PC-3 (cell line): ENCODE data around the gene YY1. TPM values are rescaled to one million over a fixed set of nuclear protein-coding genes. Genes with fewer than 3 reads are reported as not detected.

Experiments
- ATAC-seq: fragments of 200-7000 bp; cut with Tn5 transposase; 2 replicates; pipeline ENCODE4 v1.9.1; 2020; ENCODE audit warnings: mild to moderate bottlenecking, moderate library complexity
- BruUV-seq: library from RNA; stranded (reverse); fragments of 400-500 nt; replicated peaks from 2 replicates; lab custom pipeline; 2021; lab: Mats Ljungman, UMichigan
- CTCF ChIA-PET: fragments of 300-600 bp; sonication (Branson Sonifier 250); formaldehyde crosslinking; loops from one replicate; lab custom pipeline; 2022; ENCODE audit warnings: antibody characterized with exemption; lab: Charles Lee
- POLR2A ChIA-PET: fragments of 300-600 bp; sonication (Branson Sonifier 250); formaldehyde crosslinking; loops from one replicate; lab custom pipeline; 2022; ENCODE audit warnings: antibody characterized with exemption; ENCODE audit not compliant: unreplicated experiment; lab: Charles Lee
- DNase-seq: peaks from one replicate; pipeline ENCODE4 v3.0.0-alpha.2; 2015
- H2AFZ ChIP-seq: fragments of 300-600 bp; sonication (generic); 2 replicates; pipeline ENCODE4 v1.6.0; 2016; ENCODE audit warnings: antibody characterized with exemption, low read length
- H3F3A ChIP-seq: fragments of 300-600 bp; sonication (generic); one replicate; pipeline ENCODE4 v1.6.0; 2017; ENCODE audit warnings: antibody characterized with exemption, low read length, control low read depth, mild to moderate bottlenecking; ENCODE audit not compliant: unreplicated experiment
- H3K27ac ChIP-seq: fragments of 300-600 bp; sonication (generic); 2 replicates; pipeline ENCODE4 v1.5.1; 2016; ENCODE audit warnings: mild to moderate bottlenecking, low read length
- H3K27me3 ChIP-seq: fragments of 300-600 bp; sonication (generic); 2 replicates; pipeline ENCODE4 v1.6.1; 2016; ENCODE audit warnings: low read length, mixed read lengths
- H3K36me3 ChIP-seq: fragments of 300-600 bp; sonication (generic); 2 replicates; pipeline ENCODE4 v1.6.1; 2016; ENCODE audit warnings: low read depth, mixed run types, low read length, mixed read lengths
- H3K4me1 ChIP-seq: fragments of 300-600 bp; sonication (generic); 2 replicates; pipeline ENCODE4 v1.5.1; 2016; ENCODE audit warnings: low read length; ENCODE audit not compliant: insufficient read depth
- H3K4me2 ChIP-seq: fragments of 300-600 bp; sonication (generic); 2 replicates; pipeline ENCODE4 v1.6.0; 2016; ENCODE audit warnings: low read length
- H3K4me3 ChIP-seq: fragments of 300-600 bp; sonication (generic); 2 replicates; pipeline ENCODE4 v1.5.1; 2016; ENCODE audit warnings: mild to moderate bottlenecking, low read length, mixed read lengths
- H3K79me2 ChIP-seq: fragments of 300-600 bp; sonication (generic); 2 replicates; pipeline ENCODE4 v1.6.1; 2017; ENCODE audit warnings: low read length, mixed read lengths
- H3K9ac ChIP-seq: fragments of 300-600 bp; sonication (generic); 2 replicates; pipeline ENCODE4 v1.6.0; 2016; ENCODE audit warnings: mild to moderate bottlenecking, low read length
- H3K9me2 ChIP-seq: fragments of 300-600 bp; sonication (generic); replicated peaks from 2 replicates; pipeline ENCODE4 v1.6.1; 2016; ENCODE audit warnings: mixed run types, low read length, mixed read lengths
- H3K9me3 ChIP-seq: fragments of 300-600 bp; sonication (generic); 2 replicates; pipeline ENCODE4 v1.6.1; 2016; ENCODE audit warnings: low read length, mixed read lengths
- H4K20me1 ChIP-seq: fragments of 300-600 bp; sonication (generic); 2 replicates; pipeline ENCODE4 v1.6.1; 2016; ENCODE audit warnings: low read length, mixed read lengths
- CTCF ChIP-seq: fragments of 300-600 bp; sonication (generic); conservative IDR thresholded peaks from 2 replicates; pipeline ENCODE4 v1.5.1; 2017; ENCODE audit warnings: antibody characterized with exemption, low read depth, mild to moderate bottlenecking, low read length
- EZH2 ChIP-seq: fragments of 300-600 bp; sonication (generic); IDR thresholded peaks from one replicate; pipeline ENCODE4 v1.6.1; 2017; ENCODE audit warnings: antibody characterized with exemption, mild to moderate bottlenecking, low read length; ENCODE audit not compliant: unreplicated experiment
- EZH2phosphoT487 ChIP-seq: fragments of 300-600 bp; sonication (generic); IDR thresholded peaks from 2 replicates; pipeline ENCODE4 v1.6.1; 2018; ENCODE audit warnings: mild to moderate bottlenecking, antibody characterized with exemption, low read length, borderline replicate concordance
- intact Hi-C: fragments of 100-400 bp; cut with micrococcal nuclease; formaldehyde crosslinking; loops from 2 replicates; pipeline ENCODE4 v1.9.0; 2023
- total RNA-seq: library from RNA; depleted of rRNA; stranded (reverse); fragments of >200 nt; gene quantifications from 2 replicates; pipeline ENCODE4 v1.2.3, GENCODE V29; 2014

The YY1 gene
- total RNA-seq, 1 experiment from 2014 or later, result 64.1 TPM

GRCh38 chr14:100317389-100317788 lies 78.4 kb downstream of the YY1 start:
- Histone ChIP-seq H2AFZ (no peak overlapping the region), H3K9me2 (no peaks in the 10 kb centered on the region), H3K79me2 (no peaks in the 10 kb centered on the region), H3K27me3 (no peaks in the 10 kb centered on the region), H3K36me3 (no peaks in the 10 kb centered on the region), H3K27ac (no peak overlapping the region), H3K9me3 (no peaks in the 10 kb centered on the region), H3K4me3 (no peak overlapping the region), H3F3A (no peaks in the 10 kb centered on the region), H3K9ac (no peak overlapping the region), H4K20me1 (no peaks in the 10 kb centered on the region), H3K4me1 (no peaks in the 10 kb centered on the region), H3K4me2 (no peak overlapping the region)
- BruUV-seq, result no TSS peak
- ATAC-seq, result no peak
- intact Hi-C loops, result no loop called here
- ChIA-PET POLR2A (no interaction called here), CTCF (no interaction called here)
- TF ChIP-seq CTCF, result no peak
- TF ChIP-seq EZH2phosphoT487, result no peak
- TF ChIP-seq EZH2, result no peak
- no peak for DNase-seq

DNA sequence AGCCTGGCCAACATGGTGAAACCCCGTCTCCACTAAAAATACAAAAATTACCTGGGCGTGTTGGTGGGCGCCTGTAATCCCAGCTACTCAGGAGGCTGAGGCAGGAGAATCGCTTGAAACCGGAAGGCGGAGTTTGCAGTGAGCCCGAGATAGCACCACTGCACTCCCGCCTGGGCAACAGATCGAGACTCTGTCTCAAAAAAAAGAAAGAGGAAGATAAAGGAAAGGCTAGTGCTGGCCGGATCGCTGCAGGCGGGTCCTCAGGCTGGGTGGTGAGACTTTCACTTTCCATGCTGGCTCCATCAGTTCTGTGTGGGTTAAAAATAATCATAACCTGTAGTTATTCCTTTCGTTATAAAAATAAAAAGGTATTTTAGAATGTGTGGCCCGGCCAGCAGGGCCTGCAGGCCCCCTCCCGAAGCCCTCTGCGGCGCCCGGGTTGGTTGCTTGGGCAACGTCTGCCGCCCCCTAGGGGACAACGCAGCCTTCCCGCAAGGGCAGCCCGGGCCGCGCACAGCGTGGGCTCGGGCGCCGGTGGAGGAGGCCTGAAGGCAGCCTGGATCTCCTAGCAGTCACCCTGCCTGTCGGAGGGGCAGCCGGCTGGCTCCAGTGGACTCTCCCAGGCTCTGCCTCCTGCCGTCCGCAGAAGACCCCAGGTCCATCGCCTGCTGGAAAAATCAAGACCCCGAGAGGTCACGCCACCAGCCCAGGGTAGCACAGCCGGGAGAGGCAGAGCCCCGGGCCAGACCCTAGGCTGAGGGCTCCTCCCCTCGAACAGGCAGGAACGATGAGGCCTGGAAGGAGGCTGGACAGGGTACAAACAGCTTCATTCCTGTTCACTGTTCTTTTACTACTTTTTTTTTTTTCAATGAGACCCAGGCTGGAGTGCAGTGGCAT lies 79.2 kb downstream of the YY1 start:
- DNase-seq (no peak), ATAC-seq (peak; percentile 76)
- H3K4me2 ChIP-seq, result no peak overlapping the region
- H3K9ac ChIP-seq, result no peak overlapping the region
- H3K4me1 ChIP-seq, result no peaks in the 10 kb centered on the region
- TF ChIP-seq EZH2 (no peak), CTCF (peak; percentile 52), EZH2phosphoT487 (no peak)
- H3K36me3 ChIP-seq, result no peaks in the 10 kb centered on the region
- POLR2A ChIA-PET, result interaction anchor here (0.6 kb wide), 1 partner anchor 1159 kb away, joined by 4 read pairs; no protein-coding TSS in a partner anchor
- BruUV-seq, result no TSS peak
- no peaks in the 10 kb centered on the region for H3K27me3 ChIP-seq
- intact Hi-C loops, result no loop called here
- no peak overlapping the region for H3K27ac ChIP-seq
- H2AFZ ChIP-seq, result no peak overlapping the region
- CTCF ChIA-PET, result interaction anchor here (0.7 kb wide), 1 partner anchor 27 kb away, joined by 5 read pairs; no protein-coding TSS in a partner anchor
- no peak overlapping the region for H3K4me3 ChIP-seq
- no peaks in the 10 kb centered on the region for H3K9me3 ChIP-seq
- H3F3A ChIP-seq, result no peaks in the 10 kb centered on the region
- H4K20me1 ChIP-seq, result no peaks in the 10 kb centered on the region
- no peaks in the 10 kb centered on the region for H3K9me2 ChIP-seq
- no peaks in the 10 kb centered on the region for H3K79me2 ChIP-seq
